Activated CD8-positive, alpha-beta memory T cell treated with anti-CD3 and anti-CD28 coated beads, Interleukin-2, amount 10 ng/mL, durations not matched to agents 7 days and 5 days (primary cell): ENCODE data around the gene SP7. TPM values are rescaled to one million over a fixed set of nuclear protein-coding genes. Genes with fewer than 3 reads are reported as not detected.
A peak's percentile ranks its signal among the peaks of the same experiment; 100 is the strongest.
"Not testable (repeated sequence)": the region's sequence is repeated elsewhere in the genome, so short reads cannot be mapped to it uniquely, and the experiment has no call there.

Experiments
- ATAC-seq: fragments of 150-1000 bp; cut with Tn5 transposase; one replicate; pipeline ENCODE4 v1.10.0; 2021; ENCODE audit warnings: moderate library complexity
- CTCF ChIA-PET: fragments of 350-600 bp; sonication (Branson Sonifier 250); formaldehyde crosslinking; loops from one replicate; lab custom pipeline; 2021; ENCODE audit warnings: antibody characterized with exemption; lab: Charles Lee
- DNase-seq: peaks from one replicate; pipeline ENCODE4 v3.0.0-alpha.2; 2020
- H3K27ac Mint-ChIP-seq: one replicate; pipeline ENCODE4 v1.8.0; 2021; ENCODE audit warnings: mild to moderate bottlenecking, mixed read lengths
- H3K27me3 Mint-ChIP-seq: one replicate; pipeline ENCODE4 v1.8.0; 2021; ENCODE audit warnings: mixed read lengths
- H3K36me3 Mint-ChIP-seq: one replicate; pipeline ENCODE4 v1.8.0; 2021; ENCODE audit warnings: mild to moderate bottlenecking, mixed read lengths
- H3K4me1 Mint-ChIP-seq: one replicate; pipeline ENCODE4 v1.8.0; 2021; ENCODE audit warnings: mixed read lengths
- H3K4me3 Mint-ChIP-seq: one replicate; pipeline ENCODE4 v1.8.0; 2021; ENCODE audit warnings: mild to moderate bottlenecking, moderate library complexity, mixed read lengths
- H3K9me3 Mint-ChIP-seq: one replicate; pipeline ENCODE4 v1.8.0; 2022; ENCODE audit warnings: low read depth, mixed read lengths
- total RNA-seq, 2 experiments: library from RNA; stranded (reverse); gene quantifications; one replicate each; pipeline ENCODE4 v1.2.3, GENCODE V29; 2021

Gene SP7
- total RNA-seq, 2 experiments from 2014 or later = not detected

- no peak for DNase-seq
- Mint-ChIP-seq H3K9me3 (no peaks in the 10 kb centered on the region), H3K4me3 (peak overlapping the region; percentile 42), H3K27me3 (peaks cover 15% of the 10 kb centered on the region), H3K4me1 (peaks cover 21% of the 10 kb centered on the region), H3K27ac (no peak overlapping the region), H3K36me3 (no peaks in the 10 kb centered on the region)
- CTCF ChIA-PET = interaction anchor here (0.7 to 9.0 kb wide), 49 partner anchors 8 to 459 kb away, joined by 3 to 232 read pairs (median 6); partner anchors contain the start of genes AAAS, CSAD, MYG1 and PFDN5
- ATAC-seq = peak; percentile 5
Measured at GRCh38 chr12:53344487-53344823, 8.3 kb upstream of the SP7 start.

DNA sequence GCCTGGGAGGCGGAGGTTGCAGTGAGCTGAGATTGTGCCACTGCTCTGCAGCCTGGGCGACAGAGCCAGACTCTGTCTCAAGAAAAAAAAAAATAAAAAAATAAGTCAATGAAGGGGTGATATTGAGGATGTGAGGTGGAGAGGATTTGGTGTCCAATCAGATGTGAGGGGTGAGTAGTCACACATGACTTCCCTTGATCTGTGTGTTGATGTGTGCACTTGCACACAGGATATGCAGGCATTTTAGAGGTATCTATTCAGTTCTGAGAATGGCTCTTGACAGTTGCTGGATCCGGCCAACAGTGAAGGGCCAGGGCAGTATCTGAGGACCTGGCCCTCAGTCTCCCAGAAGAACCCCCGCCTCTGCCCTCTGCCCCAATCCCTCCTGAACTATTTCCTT is 7.8 kb upstream of the SP7 start:
- ATAC-seq = no peak
- Mint-ChIP-seq H3K36me3 (no peaks in the 10 kb centered on the region), H3K4me3 (peak overlapping the region; percentile 42), H3K9me3 (no peaks in the 10 kb centered on the region), H3K27me3 (peaks cover 15% of the 10 kb centered on the region), H3K27ac (peak overlapping the region; percentile 58), H3K4me1 (peaks cover 21% of the 10 kb centered on the region)
- CTCF ChIA-PET = interaction anchor here (1.1 to 9.0 kb wide), 16 partner anchors 9 to 184 kb away, joined by 3 to 232 read pairs (median 11); partner anchors contain the start of genes AAAS, MYG1 and SP1
- no peak for DNase-seq

DNA sequence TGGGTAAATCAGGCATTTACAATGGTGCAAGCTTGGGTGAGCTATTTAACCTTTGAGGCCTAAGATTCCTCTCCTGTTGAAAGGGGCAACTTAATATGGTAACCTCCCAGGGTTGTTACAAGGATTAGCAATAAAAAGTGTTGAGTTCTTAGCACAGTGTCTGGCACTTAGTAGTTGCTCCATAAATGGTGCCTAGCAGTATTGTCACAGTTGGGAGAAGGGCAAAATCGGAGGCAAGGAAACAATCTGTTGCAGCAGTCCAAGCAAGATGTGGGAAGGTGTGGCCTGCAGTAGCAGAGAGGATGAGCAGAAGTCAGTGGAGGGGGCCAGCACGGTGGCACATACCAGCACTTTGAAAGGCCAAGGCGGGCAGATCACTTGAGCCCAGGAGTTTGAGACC is 7.3 kb upstream of the SP7 start:
- Mint-ChIP-seq H3K27me3 (peaks cover 17% of the 10 kb centered on the region), H3K27ac (no peak overlapping the region), H3K36me3 (no peaks in the 10 kb centered on the region), H3K4me1 (peaks cover 21% of the 10 kb centered on the region), H3K9me3 (no peaks in the 10 kb centered on the region), H3K4me3 (no peak overlapping the region)
- CTCF ChIA-PET = interaction anchor here (2.2 to 9.0 kb wide), 3 partner anchors 9 to 184 kb away, joined by 11 to 232 read pairs (median 21); partner anchors contain the start of gene AAAS
- DNase-seq (no peak), ATAC-seq (no peak)

GRCh38 chr12:53340398-53340797 is 4.2 kb upstream of the SP7 start:
- H3K27ac Mint-ChIP-seq = no peak overlapping the region
- peaks cover 26% of the 10 kb centered on the region for H3K4me1 Mint-ChIP-seq
- no peaks in the 10 kb centered on the region for H3K36me3 Mint-ChIP-seq
- ATAC-seq (no peak), DNase-seq (no peak)
- CTCF ChIA-PET = interaction anchor here (1.4 to 9.0 kb wide), 2 partner anchors 12 to 15 kb away, joined by 9 to 232 read pairs; partner anchors contain the start of gene AAAS
- no peak overlapping the region for H3K4me3 Mint-ChIP-seq
- no peaks in the 10 kb centered on the region for H3K9me3 Mint-ChIP-seq
- peaks cover 44% of the 10 kb centered on the region for H3K27me3 Mint-ChIP-seq

- Mint-ChIP-seq H3K4me1 (peaks cover 16% of the 10 kb centered on the region), H3K4me3 (no peak overlapping the region), H3K36me3 (no peaks in the 10 kb centered on the region), H3K27me3 (peaks cover 44% of the 10 kb centered on the region), H3K27ac (no peak overlapping the region), H3K9me3 (no peaks in the 10 kb centered on the region)
- CTCF ChIA-PET = interaction anchor here (9.0 kb wide), 1 partner anchor 14 kb away, joined by 232 read pairs; the partner anchor contains the start of gene AAAS
- ATAC-seq (no peak), DNase-seq (no peak)
Measured at GRCh38 chr12:53338916-53339315, 2.8 kb upstream of the SP7 start.

DNA sequence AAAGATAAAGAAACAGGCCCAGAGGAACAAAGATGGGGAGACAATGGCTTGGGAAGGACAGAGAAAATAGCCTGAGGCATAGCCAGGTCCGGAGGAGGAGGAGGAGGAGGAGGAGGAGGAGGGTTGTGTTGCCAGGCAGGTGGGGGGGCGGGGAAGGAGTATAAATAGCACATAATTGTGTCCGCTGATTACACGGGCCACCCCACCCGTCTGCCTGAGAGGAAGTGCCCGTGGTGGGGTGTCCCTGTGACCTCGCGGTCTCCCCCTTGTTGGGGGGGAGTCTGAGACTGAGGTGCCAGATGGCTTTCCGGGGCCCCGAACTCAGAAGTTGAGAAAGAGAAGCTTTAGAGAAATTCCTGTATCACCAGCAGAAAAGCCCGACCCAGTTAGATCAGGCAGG is 1.9 kb upstream of the SP7 start:
- DNase-seq = no peak
- H3K27ac Mint-ChIP-seq = no peak overlapping the region
- ATAC-seq = no peak
- no peaks in the 10 kb centered on the region for H3K9me3 Mint-ChIP-seq
- peaks cover 13% of the 10 kb centered on the region for H3K4me1 Mint-ChIP-seq
- H3K36me3 Mint-ChIP-seq = no peaks in the 10 kb centered on the region
- H3K4me3 Mint-ChIP-seq = no peak overlapping the region
- CTCF ChIA-PET = interaction anchor here (9.0 kb wide), 1 partner anchor 13 kb away, joined by 232 read pairs; the partner anchor contains the start of gene AAAS
- H3K27me3 Mint-ChIP-seq = peaks cover 50% of the 10 kb centered on the region

DNA sequence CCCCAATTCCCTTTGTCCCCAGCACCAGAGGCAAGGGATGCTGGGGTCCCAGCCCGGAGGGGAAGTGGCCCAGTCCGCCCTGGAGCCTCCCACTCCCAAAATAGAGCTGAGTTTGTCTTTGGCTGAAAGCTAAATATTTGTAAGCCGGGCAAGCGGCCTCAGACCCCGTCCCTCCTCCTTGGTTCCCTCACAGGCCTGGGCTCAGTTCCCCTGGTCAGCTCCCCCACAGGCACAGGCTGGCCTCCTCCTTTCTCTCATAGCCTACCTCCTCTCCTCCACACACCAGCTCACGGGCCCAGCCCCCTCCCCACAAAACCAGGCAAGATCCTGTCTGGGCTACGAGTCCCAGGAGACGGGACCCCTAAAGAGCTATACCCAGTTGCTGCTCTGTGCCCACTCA is 1.3 kb downstream of the SP7 start:
- no peak overlapping the region for H3K27ac Mint-ChIP-seq
- CTCF ChIA-PET = interaction anchor here (0.9 to 3.3 kb wide), 7 partner anchors 10 to 341 kb away, joined by 3 to 21 read pairs (median 7); partner anchors contain the start of genes AAAS and ATP5MC2
- H3K27me3 Mint-ChIP-seq = peaks cover 50% of the 10 kb centered on the region
- peaks cover 8% of the 10 kb centered on the region for H3K4me1 Mint-ChIP-seq
- H3K9me3 Mint-ChIP-seq = no peaks in the 10 kb centered on the region
- ATAC-seq (no peak), DNase-seq (no peak)
- H3K36me3 Mint-ChIP-seq = no peaks in the 10 kb centered on the region
- no peak overlapping the region for H3K4me3 Mint-ChIP-seq

- H3K4me1 Mint-ChIP-seq = peaks cover 8% of the 10 kb centered on the region
- no peak overlapping the region for H3K4me3 Mint-ChIP-seq
- CTCF ChIA-PET = interaction anchor here (1.0 to 3.3 kb wide), 5 partner anchors 9 to 19 kb away, joined by 3 to 21 read pairs (median 7); no protein-coding TSS in a partner anchor
- no peak for DNase-seq
- no peaks in the 10 kb centered on the region for H3K36me3 Mint-ChIP-seq
- H3K27ac Mint-ChIP-seq = no peak overlapping the region
- H3K9me3 Mint-ChIP-seq = no peaks in the 10 kb centered on the region
- H3K27me3 Mint-ChIP-seq = peaks cover 49% of the 10 kb centered on the region
- no peak for ATAC-seq
Measured at GRCh38 chr12:53333845-53334244, 2.3 kb downstream of the SP7 start.

GRCh38 chr12:53333289-53333688 is 2.9 kb downstream of the SP7 start:
- DNase-seq (no peak), ATAC-seq (no peak)
- H3K27ac Mint-ChIP-seq = no peak overlapping the region
- CTCF ChIA-PET = interaction anchor here (1.0 to 3.3 kb wide), 5 partner anchors 8 to 19 kb away, joined by 3 to 21 read pairs (median 7); no protein-coding TSS in a partner anchor
- H3K4me3 Mint-ChIP-seq = no peak overlapping the region
- no peaks in the 10 kb centered on the region for H3K9me3 Mint-ChIP-seq
- peaks cover 47% of the 10 kb centered on the region for H3K27me3 Mint-ChIP-seq
- H3K4me1 Mint-ChIP-seq = peaks cover 6% of the 10 kb centered on the region
- H3K36me3 Mint-ChIP-seq = no peaks in the 10 kb centered on the region

- Mint-ChIP-seq H3K27me3 (peaks cover 43% of the 10 kb centered on the region), H3K27ac (no peak overlapping the region), H3K4me1 (peaks cover 3% of the 10 kb centered on the region), H3K9me3 (no peaks in the 10 kb centered on the region), H3K4me3 (no peak overlapping the region), H3K36me3 (no peaks in the 10 kb centered on the region)
- CTCF ChIA-PET = interaction anchor here (0.7 to 3.3 kb wide), 5 partner anchors 8 to 15 kb away, joined by 3 to 21 read pairs (median 4); no protein-coding TSS in a partner anchor
- ATAC-seq (no peak), DNase-seq (no peak)
Measured at GRCh38 chr12:53332744-53333143, 3.4 kb downstream of the SP7 start.

- not testable (repeated sequence) for ATAC-seq, H3K27ac Mint-ChIP-seq, DNase-seq, H3K4me1 Mint-ChIP-seq, H3K4me3 Mint-ChIP-seq, H3K36me3 Mint-ChIP-seq, H3K9me3 Mint-ChIP-seq
- peaks cover 42% of the 10 kb centered on the region for H3K27me3 Mint-ChIP-seq
- CTCF ChIA-PET = interaction anchor here (0.7 kb wide), 1 partner anchor 13 kb away, joined by 4 read pairs; no protein-coding TSS in a partner anchor
Measured at GRCh38 chr12:53332339-53332738, 3.8 kb downstream of the SP7 start.

DNA sequence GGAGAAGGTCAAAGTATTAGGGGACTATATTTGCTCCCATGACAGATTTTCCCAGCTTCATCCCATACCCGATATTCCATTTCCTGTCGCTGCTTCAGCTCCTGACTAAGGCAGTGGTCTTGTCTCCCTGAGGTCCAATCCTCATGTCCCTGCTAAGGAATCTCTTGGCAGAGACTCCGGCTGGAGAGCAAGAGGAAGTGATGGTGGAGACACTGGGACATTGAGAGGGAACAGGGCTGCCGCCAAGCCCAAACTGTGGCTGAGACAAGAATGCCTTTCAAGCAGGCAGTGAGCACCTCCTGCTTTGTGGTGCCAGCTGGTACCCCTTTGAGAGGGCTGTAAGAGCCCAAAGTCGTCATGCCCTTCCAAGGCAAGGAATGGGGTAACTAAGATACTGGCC is 5.5 kb downstream of the SP7 start:
- no peak overlapping the region for H3K27ac Mint-ChIP-seq
- H3K27me3 Mint-ChIP-seq = peaks cover 33% of the 10 kb centered on the region
- H3K4me3 Mint-ChIP-seq = no peak overlapping the region
- CTCF ChIA-PET = interaction anchor here (0.7 to 12.8 kb wide), 6 partner anchors 10 to 171 kb away, joined by 3 to 232 read pairs (median 5); partner anchors contain the start of genes AAAS and TARBP2
- peaks cover 6% of the 10 kb centered on the region for H3K4me1 Mint-ChIP-seq
- DNase-seq (no peak), ATAC-seq (no peak)
- no peaks in the 10 kb centered on the region for H3K9me3 Mint-ChIP-seq
- H3K36me3 Mint-ChIP-seq = no peaks in the 10 kb centered on the region

- CTCF ChIA-PET = interaction anchor here (0.6 to 12.8 kb wide), 11 partner anchors 14 to 262 kb away, joined by 3 to 232 read pairs (median 7); partner anchors contain the start of gene SP1
- Mint-ChIP-seq H3K36me3 (no peaks in the 10 kb centered on the region), H3K4me1 (peaks cover 15% of the 10 kb centered on the region), H3K4me3 (no peak overlapping the region), H3K9me3 (no peaks in the 10 kb centered on the region), H3K27ac (no peak overlapping the region), H3K27me3 (peaks cover 26% of the 10 kb centered on the region)
- ATAC-seq = no peak
- no peak for DNase-seq
Measured at GRCh38 chr12:53328043-53328435, 8.1 kb downstream of the SP7 start.
